Measurements from ENCODE around the gene DOC2A.

Gene DOC2A

GRCh38 chr16:29978081-29978480 lies 32.7 kb downstream of the DOC2A start:
- Histone ChIP-seq H3K27me3 (no peaks in the 10 kb centered on the region), H3K36me3 (peaks cover 47 to 58% (median 55%) of the 10 kb centered on the region in 3 donors), H3K9me3 (no peaks in the 10 kb centered on the region), H3K4me3 (no peak overlapping the region), H3K4me1 (peaks cover 0 to 39% (median 28%) of the 10 kb centered on the region in 4 donors), H3K27ac (no peak overlapping the region)
- intact Hi-C loops (cut with DNase I; ENCODE audit: low total_unique reads) = no loop called here
- no peak for TF ChIP-seq CTCF (IDR thresholded peaks at IDR 0.05)
- no peak for DNase-seq

- DNase-seq = no peak
- H3K27ac ChIP-seq = peak overlapping the region in 1 of 2 donors; percentile 16
- H3K27me3 ChIP-seq = no peaks in the 10 kb centered on the region
- H3K36me3 ChIP-seq = peaks cover 39 to 50% (median 46%) of the 10 kb centered on the region in 3 donors
- H3K9me3 ChIP-seq = no peaks in the 10 kb centered on the region
- TF ChIP-seq CTCF (IDR thresholded peaks at IDR 0.05) = no peak
- no peak overlapping the region for H3K4me3 ChIP-seq
- H3K4me1 ChIP-seq = peaks cover 0 to 40% (median 28%) of the 10 kb centered on the region in 4 donors
- intact Hi-C loops (cut with DNase I; ENCODE audit: low total_unique reads) = no loop called here
Observed at GRCh38 chr16:29977063-29977825, 33.6 kb downstream of the DOC2A start.

- peaks cover 26 to 42% (median 33%) of the 10 kb centered on the region in 3 donors for H3K36me3 ChIP-seq
- H3K9me3 ChIP-seq = no peaks in the 10 kb centered on the region
- TF ChIP-seq CTCF (IDR thresholded peaks at IDR 0.05) = no peak
- H3K4me1 ChIP-seq = peaks cover 0 to 40% (median 28%) of the 10 kb centered on the region in 4 donors
- peak overlapping the region; percentile 70 to 90 for H3K4me3 ChIP-seq
- no peaks in the 10 kb centered on the region for H3K27me3 ChIP-seq
- no peak for DNase-seq
- intact Hi-C loops (cut with DNase I; ENCODE audit: low total_unique reads) = no loop called here
- peak overlapping the region in 1 of 2 donors; percentile 86 for H3K27ac ChIP-seq
Observed at GRCh38 chr16:29975811-29976511, 34.9 kb downstream of the DOC2A start.

- H3K4me3 ChIP-seq = peak overlapping the region; percentile 70 to 90
- DNase-seq = no peak
- no peaks in the 10 kb centered on the region for H3K9me3 ChIP-seq
- H3K27ac ChIP-seq = peak overlapping the region in 1 of 2 donors; percentile 86
- peaks cover 20 to 40% (median 31%) of the 10 kb centered on the region in 3 donors for H3K36me3 ChIP-seq
- H3K4me1 ChIP-seq = peaks cover 0 to 40% (median 28%) of the 10 kb centered on the region in 4 donors
- intact Hi-C loops (cut with DNase I; ENCODE audit: low total_unique reads) = no loop called here
- H3K27me3 ChIP-seq = no peaks in the 10 kb centered on the region
- TF ChIP-seq CTCF (IDR thresholded peaks at IDR 0.05) = no peak
Observed at GRCh38 chr16:29975134-29975538, 35.7 kb downstream of the DOC2A start.

- intact Hi-C loops (cut with DNase I; ENCODE audit: low total_unique reads) = no loop called here
- Histone ChIP-seq H3K4me1 (peaks cover 0 to 40% (median 28%) of the 10 kb centered on the region in 4 donors), H3K27ac (peak overlapping the region; percentile 86 to 88), H3K9me3 (no peaks in the 10 kb centered on the region), H3K27me3 (no peaks in the 10 kb centered on the region), H3K4me3 (peak overlapping the region; percentile 70 to 90), H3K36me3 (peaks cover 14 to 40% (median 31%) of the 10 kb centered on the region in 3 donors)
- TF ChIP-seq CTCF (IDR thresholded peaks at IDR 0.05) = no peak
- DNase-seq = peak in 1 of 2 donors; percentile 24
Observed at GRCh38 chr16:29974291-29975133, 36.3 kb downstream of the DOC2A start.

Data from tibial artery (tissue), 4 donors.